Glomerular visceral epithelial cell (primary cell): ENCODE results near the gene KRT16.
A peak's percentile ranks its signal among the peaks of the same experiment; 100 is the strongest.
"Not testable (repeated sequence)": the region's sequence is repeated elsewhere in the genome, so short reads cannot be mapped to it uniquely, and the experiment has no call there.

Experiments
- DNase-seq: peaks from one replicate; pipeline ENCODE4 v3.0.0-alpha.2; 2016; ENCODE audit errors: extremely low spot score

Gene KRT16

GRCh38 chr17:41583137-41584127 is 29.1 kb downstream of the KRT16 start:
- no peak for DNase-seq

GRCh38 chr17:41582061-41582968 is 30.3 kb downstream of the KRT16 start:
- DNase-seq, result not testable (repeated sequence)

- DNase-seq, result no peak
Measured at GRCh38 chr17:41581366-41582060, 31.1 kb downstream of the KRT16 start.

GRCh38 chr17:41580687-41581365 is 31.7 kb downstream of the KRT16 start:
- no peak for DNase-seq

- no peak for DNase-seq
Measured at GRCh38 chr17:41580244-41580575, 32.4 kb downstream of the KRT16 start.

GRCh38 chr17:41579484-41580243 is 32.9 kb downstream of the KRT16 start:
- DNase-seq, result peak; percentile 79

GRCh38 chr17:41578971-41579370 is 33.6 kb downstream of the KRT16 start:
- no peak for DNase-seq

GRCh38 chr17:41578538-41578937 is 34.0 kb downstream of the KRT16 start:
- no peak for DNase-seq

GRCh38 chr17:41576740-41577139 is 35.8 kb downstream of the KRT16 start:
- DNase-seq, result not testable (repeated sequence)

GRCh38 chr17:41575336-41575735 is 37.2 kb downstream of the KRT16 start:
- no peak for DNase-seq

GRCh38 chr17:41571561-41572434 is 40.8 kb downstream of the KRT16 start, which contains the start of gene KRT9:
Gene KRT9 (minus strand): TSS chr17:41572059. CDS start chr17:41571992, 67 bp downstream.
- no peak for DNase-seq

- no peak for DNase-seq
Measured at GRCh38 chr17:41567317-41567716, 45.2 kb downstream of the KRT16 start.

- no peak for DNase-seq
Measured at GRCh38 chr17:41565338-41565737, 47.2 kb downstream of the KRT16 start.

GRCh38 chr17:41563607-41564170 is 48.9 kb downstream of the KRT16 start:
- DNase-seq, result no peak

GRCh38 chr17:41561554-41561953 is 51.0 kb downstream of the KRT16 start:
- no peak for DNase-seq
